Activated CD8-positive, alpha-beta memory T cell treated with anti-CD3 and anti-CD28 coated beads, Interleukin-2, amount 10 ng/mL, durations not matched to agents 7 days and 5 days (primary cell): ENCODE measurements around the gene AGAP1. TPM values are rescaled to one million over a fixed set of nuclear protein-coding genes. Genes with fewer than 3 reads are reported as not detected.
A peak's percentile ranks its signal among the peaks of the same experiment; 100 is the strongest.

Experiments
- ATAC-seq: fragments of 150-1000 bp; cut with Tn5 transposase; one replicate; pipeline ENCODE4 v1.10.0; 2021; ENCODE audit warnings: moderate library complexity
- CTCF ChIA-PET: fragments of 350-600 bp; sonication (Branson Sonifier 250); formaldehyde crosslinking; loops from one replicate; lab custom pipeline; 2021; ENCODE audit warnings: antibody characterized with exemption; lab: Charles Lee
- DNase-seq: peaks from one replicate; pipeline ENCODE4 v3.0.0-alpha.2; 2020
- H3K27ac Mint-ChIP-seq: one replicate; pipeline ENCODE4 v1.8.0; 2021; ENCODE audit warnings: mild to moderate bottlenecking, mixed read lengths
- H3K27me3 Mint-ChIP-seq: one replicate; pipeline ENCODE4 v1.8.0; 2021; ENCODE audit warnings: mixed read lengths
- H3K36me3 Mint-ChIP-seq: one replicate; pipeline ENCODE4 v1.8.0; 2021; ENCODE audit warnings: mild to moderate bottlenecking, mixed read lengths
- H3K4me1 Mint-ChIP-seq: one replicate; pipeline ENCODE4 v1.8.0; 2021; ENCODE audit warnings: mixed read lengths
- H3K4me3 Mint-ChIP-seq: one replicate; pipeline ENCODE4 v1.8.0; 2021; ENCODE audit warnings: mild to moderate bottlenecking, moderate library complexity, mixed read lengths
- H3K9me3 Mint-ChIP-seq: one replicate; pipeline ENCODE4 v1.8.0; 2022; ENCODE audit warnings: low read depth, mixed read lengths
- total RNA-seq, 2 experiments: library from RNA; stranded (reverse); gene quantifications; one replicate each; pipeline ENCODE4 v1.2.3, GENCODE V29; 2021

Gene AGAP1
- total RNA-seq, 2 experiments from 2014 or later, result 0.75 to 1.8 TPM

- H3K4me3 Mint-ChIP-seq, result peak overlapping the region; percentile 15
- DNase-seq (no peak), ATAC-seq (no peak)
- no peaks in the 10 kb centered on the region for H3K9me3 Mint-ChIP-seq
- H3K27me3 Mint-ChIP-seq, result peaks cover 56% of the 10 kb centered on the region
- CTCF ChIA-PET, result no interaction called here
- no peak overlapping the region for H3K27ac Mint-ChIP-seq
- peaks cover 2% of the 10 kb centered on the region for H3K36me3 Mint-ChIP-seq
- peaks cover 12% of the 10 kb centered on the region for H3K4me1 Mint-ChIP-seq
Measured at GRCh38 chr2:235495373-235496238, 1.8 kb downstream of the AGAP1 start.

GRCh38 chr2:235496239-235496621 is 2.4 kb downstream of the AGAP1 start:
- Mint-ChIP-seq H3K36me3 (peaks cover 2% of the 10 kb centered on the region), H3K27me3 (peaks cover 55% of the 10 kb centered on the region), H3K9me3 (no peaks in the 10 kb centered on the region), H3K4me1 (peaks cover 16% of the 10 kb centered on the region), H3K4me3 (no peak overlapping the region), H3K27ac (no peak overlapping the region)
- CTCF ChIA-PET, result no interaction called here
- ATAC-seq (no peak), DNase-seq (no peak)

DNA sequence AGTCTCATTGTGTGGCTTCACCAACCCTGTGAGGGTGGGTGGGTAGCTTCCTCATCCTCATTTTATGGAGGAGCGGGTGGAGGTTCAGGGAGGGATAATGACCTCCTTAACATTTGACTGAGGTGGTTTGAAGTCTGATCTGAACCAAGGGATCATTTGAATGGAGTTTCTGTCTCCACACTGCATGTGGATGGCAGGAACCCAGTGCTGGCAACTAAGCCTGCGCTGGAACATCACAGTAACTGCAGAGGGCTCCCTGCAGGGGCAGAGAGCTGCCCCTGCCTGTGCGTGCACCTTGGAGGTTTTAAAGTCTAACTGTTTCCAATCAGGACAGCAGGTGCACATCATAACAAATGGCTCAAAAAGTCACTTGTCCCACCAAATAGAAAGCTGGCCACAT is 3.3 kb downstream of the AGAP1 start:
- H3K27me3 Mint-ChIP-seq, result peaks cover 54% of the 10 kb centered on the region
- no peaks in the 10 kb centered on the region for H3K9me3 Mint-ChIP-seq
- no peak overlapping the region for H3K27ac Mint-ChIP-seq
- CTCF ChIA-PET, result no interaction called here
- DNase-seq (no peak), ATAC-seq (no peak)
- no peak overlapping the region for H3K4me3 Mint-ChIP-seq
- peaks cover 24% of the 10 kb centered on the region for H3K4me1 Mint-ChIP-seq
- H3K36me3 Mint-ChIP-seq, result peaks cover 2% of the 10 kb centered on the region

- H3K27me3 Mint-ChIP-seq, result peaks cover 53% of the 10 kb centered on the region
- no peak for ATAC-seq
- H3K36me3 Mint-ChIP-seq, result no peaks in the 10 kb centered on the region
- H3K4me3 Mint-ChIP-seq, result no peak overlapping the region
- CTCF ChIA-PET, result no interaction called here
- no peak for DNase-seq
- H3K27ac Mint-ChIP-seq, result no peak overlapping the region
- peaks cover 19% of the 10 kb centered on the region for H3K4me1 Mint-ChIP-seq
- no peaks in the 10 kb centered on the region for H3K9me3 Mint-ChIP-seq
Measured at GRCh38 chr2:235498541-235498940, 4.7 kb downstream of the AGAP1 start.

DNA sequence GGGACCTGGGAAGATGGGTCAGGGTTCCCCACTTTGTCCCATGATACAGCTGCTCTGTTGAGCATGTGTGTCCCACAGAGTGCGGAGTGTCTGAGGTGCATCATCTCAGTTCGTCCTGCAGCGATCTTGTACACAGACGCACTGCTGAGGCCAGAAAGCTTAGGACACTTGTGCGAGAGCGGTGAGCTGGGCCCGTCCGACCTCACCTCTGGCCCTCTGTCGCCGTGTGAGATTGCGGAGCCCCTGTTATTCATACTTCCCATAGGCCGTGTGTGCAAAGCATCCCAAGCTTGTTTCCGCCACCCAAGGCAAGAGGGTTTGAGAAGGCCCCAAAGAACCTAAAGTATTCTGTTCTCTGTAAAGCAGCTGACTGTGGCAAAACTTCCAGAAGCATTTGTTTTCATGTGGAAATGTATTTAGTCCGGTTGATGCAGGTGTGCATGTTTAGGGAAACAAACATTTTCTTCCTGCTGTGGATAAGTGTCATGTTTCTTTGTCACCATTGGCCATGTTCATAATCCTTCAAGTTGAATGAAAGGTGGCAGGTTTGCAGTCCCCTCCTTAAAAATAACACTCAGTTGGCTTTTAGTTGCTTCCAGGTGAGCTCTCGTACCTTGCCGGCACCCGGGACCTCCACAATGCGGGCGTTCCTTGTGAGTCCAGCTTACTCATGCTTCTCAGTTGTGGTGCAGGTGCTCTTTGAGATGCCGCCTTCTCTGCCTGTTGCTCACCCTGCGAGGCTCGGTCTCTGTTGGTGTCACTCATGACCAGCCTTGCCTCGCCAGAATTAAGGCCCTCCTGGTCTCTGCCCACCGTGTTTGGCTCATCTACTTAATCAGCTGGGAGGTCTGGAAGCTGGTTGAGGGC is 5.3 kb downstream of the AGAP1 start:
- ATAC-seq (no peak), DNase-seq (no peak)
- H3K27ac Mint-ChIP-seq, result no peak overlapping the region
- H3K9me3 Mint-ChIP-seq, result no peaks in the 10 kb centered on the region
- H3K4me3 Mint-ChIP-seq, result no peak overlapping the region
- CTCF ChIA-PET, result no interaction called here
- no peaks in the 10 kb centered on the region for H3K36me3 Mint-ChIP-seq
- peaks cover 19% of the 10 kb centered on the region for H3K4me1 Mint-ChIP-seq
- H3K27me3 Mint-ChIP-seq, result peaks cover 57% of the 10 kb centered on the region

- H3K27ac Mint-ChIP-seq, result no peak overlapping the region
- ATAC-seq (no peak), DNase-seq (no peak)
- H3K4me1 Mint-ChIP-seq, result peaks cover 18% of the 10 kb centered on the region
- no peaks in the 10 kb centered on the region for H3K9me3 Mint-ChIP-seq
- H3K36me3 Mint-ChIP-seq, result no peaks in the 10 kb centered on the region
- CTCF ChIA-PET, result no interaction called here
- H3K27me3 Mint-ChIP-seq, result peaks cover 64% of the 10 kb centered on the region
- no peak overlapping the region for H3K4me3 Mint-ChIP-seq
Measured at GRCh38 chr2:235500110-235500760, 6.4 kb downstream of the AGAP1 start.

DNA sequence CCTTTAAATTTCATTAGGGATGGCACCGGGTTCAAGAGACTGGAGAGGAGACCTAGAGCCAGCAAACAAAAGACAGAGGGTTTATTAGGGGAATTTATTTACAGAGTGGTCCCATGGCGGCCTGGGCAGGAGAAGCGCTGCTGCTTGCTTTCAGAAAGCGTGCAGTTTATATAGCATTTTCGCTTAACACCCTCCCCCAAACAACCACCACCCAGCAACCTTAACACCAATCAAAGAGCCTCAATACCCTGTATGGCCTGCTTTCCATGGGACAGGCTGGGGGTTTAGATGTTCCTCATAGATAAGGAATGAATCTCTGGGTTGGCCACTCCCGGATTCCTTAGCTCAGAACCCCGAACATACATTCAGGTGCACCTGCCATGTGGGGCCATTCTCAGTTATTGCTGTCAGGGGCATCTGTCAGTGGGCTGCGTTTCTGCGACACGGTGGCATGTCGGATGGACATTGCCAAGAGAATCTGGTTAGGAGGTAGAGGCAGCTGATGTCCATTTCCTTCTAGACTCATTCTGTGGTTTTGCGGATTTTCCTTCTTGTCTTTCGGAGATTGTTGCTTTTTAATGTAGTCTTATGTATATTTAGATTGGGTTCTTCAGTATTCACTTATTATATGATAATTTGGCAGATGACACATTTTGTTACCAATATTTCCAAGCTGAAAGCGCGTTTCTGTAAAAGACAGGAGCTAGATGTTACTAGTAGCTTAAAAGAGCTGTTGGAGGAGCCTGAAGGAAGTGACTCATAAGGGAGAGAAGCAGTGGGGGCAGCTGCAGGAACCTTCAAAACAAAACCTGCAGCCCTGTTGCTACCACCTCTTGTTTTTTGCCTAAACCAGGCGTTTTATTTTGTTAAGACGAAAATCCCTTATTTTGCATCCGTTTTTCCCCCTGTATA is 7.2 kb downstream of the AGAP1 start:
- H3K27ac Mint-ChIP-seq, result no peak overlapping the region
- CTCF ChIA-PET, result no interaction called here
- ATAC-seq (peak; percentile 63), DNase-seq (no peak)
- H3K4me1 Mint-ChIP-seq, result peaks cover 12% of the 10 kb centered on the region
- no peaks in the 10 kb centered on the region for H3K9me3 Mint-ChIP-seq
- peak overlapping the region; percentile 17 for H3K4me3 Mint-ChIP-seq
- no peaks in the 10 kb centered on the region for H3K36me3 Mint-ChIP-seq
- H3K27me3 Mint-ChIP-seq, result peaks cover 56% of the 10 kb centered on the region

DNA sequence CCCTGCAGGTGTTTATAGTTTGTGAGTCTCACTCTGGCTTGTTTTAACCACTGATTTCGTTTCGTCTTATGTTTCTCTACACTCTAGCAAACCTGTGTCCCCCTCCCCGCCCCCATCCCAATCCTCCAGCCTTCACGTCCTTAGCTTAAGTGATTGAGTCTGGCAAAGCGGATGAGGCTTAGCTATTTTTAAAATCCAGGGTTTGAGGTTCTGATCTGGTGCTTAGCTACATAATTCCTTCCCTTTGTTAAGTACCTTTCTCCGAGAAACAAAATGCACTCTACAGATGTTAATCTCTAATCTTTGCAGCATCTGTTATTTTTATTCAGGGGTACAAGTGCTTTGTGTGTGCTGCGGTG is 7.8 kb downstream of the AGAP1 start:
- Mint-ChIP-seq H3K4me1 (peaks cover 12% of the 10 kb centered on the region), H3K4me3 (peak overlapping the region; percentile 17), H3K9me3 (no peaks in the 10 kb centered on the region), H3K27ac (no peak overlapping the region), H3K27me3 (peaks cover 50% of the 10 kb centered on the region), H3K36me3 (no peaks in the 10 kb centered on the region)
- ATAC-seq, result no peak
- CTCF ChIA-PET, result no interaction called here
- no peak for DNase-seq

DNA sequence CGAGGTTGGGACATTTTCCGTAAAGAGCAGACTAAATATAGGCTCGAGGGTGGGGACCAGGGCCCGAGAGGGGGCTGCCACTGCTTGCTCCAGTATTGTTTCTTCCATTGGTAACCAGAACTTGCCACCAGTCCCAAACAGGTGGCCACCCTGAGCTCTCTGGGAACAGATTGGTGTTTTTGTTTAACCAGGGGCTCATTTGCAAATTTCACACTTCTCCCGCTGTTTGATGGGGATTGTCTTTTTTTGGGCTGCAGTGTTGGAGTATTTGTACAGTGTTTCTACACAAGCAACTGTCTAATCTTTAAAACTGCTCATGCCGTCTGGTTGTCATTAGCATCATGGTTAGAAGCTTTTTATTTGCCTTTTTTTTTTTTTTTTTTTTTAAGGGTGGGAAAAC is 8.5 kb downstream of the AGAP1 start:
- no peak for DNase-seq
- no peak for ATAC-seq
- Mint-ChIP-seq H3K36me3 (no peaks in the 10 kb centered on the region), H3K27me3 (peaks cover 44% of the 10 kb centered on the region), H3K4me1 (peaks cover 12% of the 10 kb centered on the region), H3K9me3 (no peaks in the 10 kb centered on the region), H3K27ac (no peak overlapping the region), H3K4me3 (no peak overlapping the region)
- CTCF ChIA-PET, result interaction anchor here (1.0 kb wide), 1 partner anchor 10 kb away, joined by 3 read pairs; no protein-coding TSS in a partner anchor

DNA sequence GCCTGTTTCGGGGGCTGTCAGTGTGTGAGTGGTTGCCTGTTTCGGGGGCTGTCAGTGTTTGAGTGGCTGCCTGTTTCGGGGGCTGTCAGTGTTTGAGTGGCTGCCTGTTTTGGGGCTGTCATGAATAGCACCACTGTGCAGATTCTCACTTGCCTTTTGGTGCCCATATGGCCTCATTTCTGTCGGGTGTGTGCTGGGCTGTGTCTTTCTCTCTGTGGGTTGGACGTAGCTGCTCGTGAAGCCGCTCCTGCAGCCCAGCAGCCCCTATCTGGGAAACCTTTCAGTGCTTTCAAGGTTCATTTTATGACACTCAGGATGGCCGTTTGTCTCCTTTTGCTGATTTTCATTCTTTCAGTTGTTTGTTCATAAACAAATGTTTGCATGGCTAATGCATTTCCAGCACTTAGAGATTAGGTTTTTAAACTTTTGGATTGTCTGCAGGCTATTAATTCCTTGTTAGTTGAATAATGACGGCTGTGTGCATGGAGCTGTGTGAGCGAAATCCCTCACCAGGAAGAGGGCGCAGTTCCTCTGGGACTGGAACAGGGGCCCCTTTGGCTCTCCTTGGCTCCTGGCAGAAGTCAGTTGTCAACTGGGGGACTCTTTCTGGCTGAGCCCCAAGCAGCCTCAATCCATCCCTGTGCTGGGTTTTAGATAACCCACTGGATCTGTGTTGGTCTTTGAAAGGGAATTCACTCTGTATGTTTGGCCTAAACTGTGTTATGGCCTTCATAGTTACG is 10.8 kb downstream of the AGAP1 start:
- Mint-ChIP-seq H3K36me3 (no peaks in the 10 kb centered on the region), H3K4me3 (no peak overlapping the region), H3K4me1 (peaks cover 12% of the 10 kb centered on the region), H3K9me3 (no peaks in the 10 kb centered on the region), H3K27ac (no peak overlapping the region), H3K27me3 (peaks cover 38% of the 10 kb centered on the region)
- CTCF ChIA-PET, result interaction anchor here (0.6 kb wide), 1 partner anchor 68 kb away, joined by 3 read pairs; no protein-coding TSS in a partner anchor
- no peak for DNase-seq
- no peak for ATAC-seq

DNA sequence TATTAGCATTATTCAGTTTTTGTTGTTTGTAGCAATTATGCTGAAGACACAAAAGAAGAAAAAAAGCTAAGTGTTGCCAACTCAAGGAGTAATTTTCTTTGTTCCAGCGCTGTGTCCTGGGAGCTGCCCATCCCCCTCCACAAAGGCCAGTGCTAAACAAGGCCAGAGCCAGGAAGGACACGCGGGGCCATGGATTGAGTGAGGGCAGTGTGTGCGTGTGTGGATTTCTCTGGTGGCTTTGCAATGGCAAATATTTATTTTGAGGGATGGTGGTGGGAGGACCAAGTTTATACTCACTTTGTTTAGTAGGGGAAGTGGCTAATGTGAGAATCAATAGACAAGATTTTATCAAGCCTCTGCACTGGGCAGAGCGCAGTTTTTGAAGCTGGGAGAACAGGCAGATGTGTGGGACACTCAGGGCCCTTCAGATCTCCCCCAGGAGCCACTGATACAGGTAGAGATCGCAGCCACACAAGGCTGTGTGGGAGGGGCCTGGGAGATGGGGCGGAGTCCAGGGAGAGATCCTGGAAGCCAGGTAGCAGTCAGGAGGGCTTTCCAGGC is 11.4 kb downstream of the AGAP1 start:
- CTCF ChIA-PET, result interaction anchor here (0.6 kb wide), 1 partner anchor 67 kb away, joined by 3 read pairs; no protein-coding TSS in a partner anchor

More for the DNA sequence above, 11.4 kb downstream of the AGAP1 start:
- H3K4me3 Mint-ChIP-seq, result no peak overlapping the region
- peaks cover 12% of the 10 kb centered on the region for H3K4me1 Mint-ChIP-seq
- ATAC-seq, result no peak
- H3K27me3 Mint-ChIP-seq, result peaks cover 34% of the 10 kb centered on the region
- H3K9me3 Mint-ChIP-seq, result no peaks in the 10 kb centered on the region
- no peak for DNase-seq
- no peaks in the 10 kb centered on the region for H3K36me3 Mint-ChIP-seq
- no peak overlapping the region for H3K27ac Mint-ChIP-seq
